OCI-LY3 (cell line): Measurements from ENCODE around the gene CACNA1F.
A peak's percentile ranks its signal among the peaks of the same experiment; 100 is the strongest.

Experiments used
- H2AFZ ChIP-seq: fragments of 200-600, 300-600 bp; shearing (Covaris generic); 2 replicates; pipeline ENCODE4 v1.6.0; 2014; ENCODE audit warnings: antibody characterized with exemption, low read depth, low read length
- H3K27ac ChIP-seq: fragments of 200-600, 300-600 bp; sonication (generic); 2 replicates; pipeline ENCODE4 v1.5.1; 2014; ENCODE audit warnings: mild to moderate bottlenecking, low read length, moderate library complexity, mixed read lengths
- H3K27me3 ChIP-seq: fragments of 200-600, 300-600 bp; sonication (generic); 2 replicates; pipeline ENCODE4 v1.6.1; 2014; ENCODE audit warnings: low read depth, low read length, mixed read lengths
- H3K36me3 ChIP-seq: fragments of 200-600, 300-600 bp; sonication (generic); replicated peaks from 2 replicates; pipeline ENCODE3; 2014; ENCODE audit warnings: low read depth, low read length, mixed read lengths
- H3K4me1 ChIP-seq: fragments of 300-600, 200-600 bp; sonication (generic); 2 replicates; pipeline ENCODE4 v1.6.1; 2014; ENCODE audit warnings: low read length, mixed read lengths
- H3K4me2 ChIP-seq: fragments of 200-600, 300-600 bp; sonication (generic); 2 replicates; pipeline ENCODE4 v1.6.1; 2014; ENCODE audit warnings: low read length, mixed read lengths
- H3K4me3 ChIP-seq: fragments of 300-600, 200-600 bp; sonication (generic); 2 replicates; pipeline ENCODE4 v1.5.1; 2014; ENCODE audit warnings: antibody characterized with exemption, mild to moderate bottlenecking, low read length, moderate library complexity
- H3K79me2 ChIP-seq: fragments of 300-600, 200-600 bp; shearing (Covaris generic); 2 replicates; pipeline ENCODE4 v1.6.1; 2014; ENCODE audit warnings: mild to moderate bottlenecking, low read length, mixed read lengths
- H3K9ac ChIP-seq: fragments of 300-600, 200-600 bp; shearing (Covaris generic); 2 replicates; pipeline ENCODE4 v1.6.0; 2014; ENCODE audit warnings: mild to moderate bottlenecking, low read length, moderate library complexity
- H3K9me3 ChIP-seq: fragments of 200-600, 300-600 bp; shearing (Covaris generic); 2 replicates; pipeline ENCODE4 v1.6.1; 2014; ENCODE audit warnings: low read length, mixed read lengths; ENCODE audit not compliant: insufficient read depth
- H4K20me1 ChIP-seq: fragments of 200-600, 300-600 bp; sonication (generic); 2 replicates; pipeline ENCODE4 v1.6.1; 2016; ENCODE audit warnings: low read length, mixed read lengths; ENCODE audit not compliant: insufficient read depth
- CTCF ChIP-seq: fragments of 200-600, 300-600 bp; sonication (generic); IDR thresholded peaks from 2 replicates; pipeline ENCODE4 v1.5.1; 2014; ENCODE audit warnings: antibody characterized with exemption, low read length, low read depth
- EZH2phosphoT487 ChIP-seq: fragments of 200-600 bp; shearing (Covaris generic); IDR thresholded peaks from 2 replicates; pipeline ENCODE4 v1.6.1; 2018; ENCODE audit warnings: antibody characterized with exemption, mixed run types, low read depth

The CACNA1F gene

GRCh38 chrX:49262603-49263002 lies 29.5 kb upstream of the CACNA1F start:
- no peaks in the 10 kb centered on the region for H4K20me1 ChIP-seq
- no peaks in the 10 kb centered on the region for H3K36me3 ChIP-seq
- no peaks in the 10 kb centered on the region for H3K79me2 ChIP-seq
- no peak overlapping the region for H3K4me3 ChIP-seq
- H2AFZ ChIP-seq = no peak overlapping the region
- no peaks in the 10 kb centered on the region for H3K27me3 ChIP-seq
- H3K27ac ChIP-seq = no peak overlapping the region
- TF ChIP-seq CTCF = no peak
- no peak for TF ChIP-seq EZH2phosphoT487
- H3K4me1 ChIP-seq = peaks cover 7% of the 10 kb centered on the region
- H3K9ac ChIP-seq = no peak overlapping the region
- no peak overlapping the region for H3K4me2 ChIP-seq
- no peaks in the 10 kb centered on the region for H3K9me3 ChIP-seq

DNA sequence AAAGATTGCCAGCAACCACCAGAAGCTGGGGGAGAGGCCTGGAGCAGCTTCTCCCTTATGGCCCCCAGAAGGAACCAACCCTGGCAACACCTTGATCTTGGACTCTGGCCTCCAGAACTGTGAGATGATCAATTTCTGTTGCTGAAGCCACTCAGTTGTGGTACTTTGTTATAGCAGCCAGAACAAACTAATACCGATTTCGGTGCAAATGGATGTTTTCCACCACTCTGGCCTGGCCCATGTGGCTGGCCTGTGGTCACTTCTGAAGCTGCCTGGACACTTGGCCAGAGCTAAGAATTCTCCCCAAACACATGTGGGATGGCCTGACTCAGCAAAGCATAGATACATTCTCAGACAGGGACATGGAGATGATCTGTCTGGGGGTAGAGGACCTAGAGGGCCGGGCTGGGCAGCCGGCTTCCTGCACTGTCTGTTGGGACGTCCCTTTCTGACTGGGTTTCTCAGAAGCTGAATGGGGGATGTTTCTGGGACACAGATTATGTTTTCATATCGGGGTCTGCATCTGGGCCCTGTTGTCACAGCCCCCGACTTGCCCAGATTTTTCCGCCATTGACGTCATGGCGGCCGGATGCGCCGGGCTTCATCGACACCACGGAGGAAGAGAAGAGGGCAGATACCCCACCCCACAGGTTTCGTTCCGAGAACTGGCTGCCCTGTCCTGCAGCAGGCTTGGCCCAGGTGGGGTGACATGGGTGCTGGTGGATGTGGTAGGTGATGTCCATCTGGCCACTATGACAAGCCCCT lies 27.3 kb upstream of the CACNA1F start:
- Histone ChIP-seq H3K27me3 (no peaks in the 10 kb centered on the region), H3K4me3 (no peak overlapping the region), H3K79me2 (no peaks in the 10 kb centered on the region), H2AFZ (no peak overlapping the region), H3K27ac (no peak overlapping the region), H3K9ac (no peak overlapping the region), H4K20me1 (no peaks in the 10 kb centered on the region), H3K9me3 (no peaks in the 10 kb centered on the region), H3K4me2 (no peak overlapping the region), H3K36me3 (no peaks in the 10 kb centered on the region), H3K4me1 (peaks cover 10% of the 10 kb centered on the region)
- TF ChIP-seq CTCF (no peak), EZH2phosphoT487 (no peak)

DNA sequence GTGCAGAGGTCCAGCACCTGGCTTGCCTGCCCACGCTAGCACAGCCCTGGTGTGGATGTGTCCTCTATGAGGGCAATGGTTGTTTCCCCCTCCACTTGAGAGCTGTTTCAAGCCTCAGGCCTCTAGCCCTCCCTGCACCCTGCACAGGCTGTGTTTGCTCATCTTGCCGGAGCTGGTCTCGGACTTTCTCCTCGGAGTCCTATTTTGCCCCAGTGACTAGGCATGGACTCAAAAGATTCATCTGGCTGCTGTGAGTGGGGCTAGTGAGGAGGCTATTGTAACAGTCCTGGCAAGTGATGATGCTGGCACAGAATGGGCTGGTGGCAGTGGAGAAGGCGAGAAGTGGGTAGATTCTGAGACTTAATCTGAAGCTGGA lies 25.6 kb upstream of the CACNA1F start:
- no peaks in the 10 kb centered on the region for H3K9me3 ChIP-seq
- no peak overlapping the region for H3K4me3 ChIP-seq
- H4K20me1 ChIP-seq = no peaks in the 10 kb centered on the region
- H3K36me3 ChIP-seq = no peaks in the 10 kb centered on the region
- no peaks in the 10 kb centered on the region for H3K79me2 ChIP-seq
- H3K9ac ChIP-seq = no peak overlapping the region
- H3K4me2 ChIP-seq = no peak overlapping the region
- H3K27me3 ChIP-seq = no peaks in the 10 kb centered on the region
- TF ChIP-seq CTCF (no peak), EZH2phosphoT487 (no peak)
- H3K4me1 ChIP-seq = peaks cover 10% of the 10 kb centered on the region
- no peak overlapping the region for H3K27ac ChIP-seq
- no peak overlapping the region for H2AFZ ChIP-seq

DNA sequence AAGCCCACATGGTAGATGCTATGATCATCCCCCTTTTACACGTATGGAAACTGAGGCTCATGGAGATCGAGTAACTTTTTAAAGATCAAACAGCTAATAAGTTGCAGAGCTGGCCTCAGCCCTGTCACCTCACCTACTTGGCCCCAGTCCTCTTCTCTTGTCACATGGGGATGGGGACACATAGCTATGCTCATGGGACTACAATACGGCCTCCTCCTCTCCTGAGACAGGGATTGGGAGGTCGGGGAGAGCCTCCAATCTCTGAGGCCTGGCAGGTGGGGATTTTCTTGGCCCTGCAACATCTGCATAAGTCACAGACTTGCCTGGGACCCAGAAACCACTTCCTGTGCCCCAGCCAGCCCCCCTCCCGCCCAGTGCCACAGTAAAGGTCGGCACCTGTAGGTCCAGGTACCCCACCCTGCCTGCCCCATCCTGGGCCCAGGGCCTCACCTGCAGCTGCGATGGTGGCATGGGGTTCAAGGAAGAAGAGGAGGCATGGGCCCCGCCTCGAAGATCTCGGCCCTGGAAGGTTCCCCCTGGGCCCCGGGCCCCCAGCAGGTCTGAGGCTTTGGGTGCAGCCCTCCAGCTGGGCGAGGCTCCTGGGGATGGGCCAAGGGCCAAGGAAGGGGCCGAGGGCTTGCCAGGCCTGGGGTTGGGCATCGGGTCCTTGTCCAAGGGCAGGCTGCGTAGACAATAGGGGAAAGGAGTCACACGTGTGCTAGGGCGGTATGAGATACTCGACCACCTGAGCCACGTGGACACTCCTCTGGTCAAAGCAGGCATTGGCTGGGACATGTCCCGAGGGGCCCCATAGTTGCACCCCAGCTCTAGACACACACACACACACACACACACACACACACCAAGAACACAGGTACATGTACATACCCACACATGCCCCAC lies 25.0 kb upstream of the CACNA1F start:
- Histone ChIP-seq H3K9me3 (no peaks in the 10 kb centered on the region), H3K36me3 (no peaks in the 10 kb centered on the region), H3K79me2 (no peaks in the 10 kb centered on the region), H3K4me1 (peaks cover 10% of the 10 kb centered on the region), H3K4me3 (no peak overlapping the region), H2AFZ (no peak overlapping the region), H4K20me1 (no peaks in the 10 kb centered on the region), H3K27me3 (no peaks in the 10 kb centered on the region), H3K4me2 (peak overlapping the region; percentile 36; the same call in 1 of the 2 replicates), H3K27ac (no peak overlapping the region), H3K9ac (no peak overlapping the region)
- TF ChIP-seq CTCF = no peak
- no peak for TF ChIP-seq EZH2phosphoT487
